Ishikawa (cell line): ENCODE results near the gene ADAM11.

Experiments
- CEBPB ChIP-seq: IDR thresholded peaks from 2 replicates; pipeline ENCODE4 v1.6.1; 2012
- CREB1 ChIP-seq: IDR thresholded peaks from 2 replicates; pipeline ENCODE4 v1.6.1; 2012; ENCODE audit warnings: low read depth
- EGR1 ChIP-seq: IDR thresholded peaks from 2 replicates; pipeline ENCODE4 v1.6.1; 2012
- EP300 ChIP-seq: IDR thresholded peaks from 2 replicates; pipeline ENCODE4 v1.6.1; 2012; ENCODE audit warnings: borderline replicate concordance
- FOXM1 ChIP-seq: IDR thresholded peaks from 2 replicates; pipeline ENCODE4 v1.6.1; 2012; ENCODE audit warnings: low read depth, borderline replicate concordance
- NFIC ChIP-seq: IDR thresholded peaks from 2 replicates; pipeline ENCODE4 v1.6.1; 2012
- RAD21 ChIP-seq: IDR thresholded peaks from 2 replicates; pipeline ENCODE4 v1.6.1; 2012; ENCODE audit warnings: low read depth
- TAF1 ChIP-seq: IDR thresholded peaks from 2 replicates; pipeline ENCODE4 v1.6.1; 2012; ENCODE audit warnings: low read depth, mild to moderate bottlenecking
- TCF12 ChIP-seq: IDR thresholded peaks from 2 replicates; pipeline ENCODE4 v1.6.1; 2012; ENCODE audit warnings: low read depth
- TEAD4 ChIP-seq: IDR thresholded peaks from 2 replicates; pipeline ENCODE4 v1.6.1; 2012
- USF1 ChIP-seq: IDR thresholded peaks from 2 replicates; pipeline ENCODE4 v1.6.1; 2012
- YY1 ChIP-seq: IDR thresholded peaks from 2 replicates; pipeline ENCODE4 v1.6.1; 2012; ENCODE audit warnings: low read depth
- ZBTB7A ChIP-seq: IDR thresholded peaks from 2 replicates; pipeline ENCODE4 v1.6.1; 2012; ENCODE audit warnings: low read depth
- TF ChIP-seq, protein P1 (sequence below): IDR thresholded peaks from 2 replicates; pipeline ENCODE4 v1.6.1; 2012; ENCODE audit warnings: low read depth, mild to moderate bottlenecking
- TF ChIP-seq, protein P2 (sequence below): IDR thresholded peaks from 2 replicates; pipeline ENCODE4 v1.6.1; 2012

ADAM11 gene

DNA sequence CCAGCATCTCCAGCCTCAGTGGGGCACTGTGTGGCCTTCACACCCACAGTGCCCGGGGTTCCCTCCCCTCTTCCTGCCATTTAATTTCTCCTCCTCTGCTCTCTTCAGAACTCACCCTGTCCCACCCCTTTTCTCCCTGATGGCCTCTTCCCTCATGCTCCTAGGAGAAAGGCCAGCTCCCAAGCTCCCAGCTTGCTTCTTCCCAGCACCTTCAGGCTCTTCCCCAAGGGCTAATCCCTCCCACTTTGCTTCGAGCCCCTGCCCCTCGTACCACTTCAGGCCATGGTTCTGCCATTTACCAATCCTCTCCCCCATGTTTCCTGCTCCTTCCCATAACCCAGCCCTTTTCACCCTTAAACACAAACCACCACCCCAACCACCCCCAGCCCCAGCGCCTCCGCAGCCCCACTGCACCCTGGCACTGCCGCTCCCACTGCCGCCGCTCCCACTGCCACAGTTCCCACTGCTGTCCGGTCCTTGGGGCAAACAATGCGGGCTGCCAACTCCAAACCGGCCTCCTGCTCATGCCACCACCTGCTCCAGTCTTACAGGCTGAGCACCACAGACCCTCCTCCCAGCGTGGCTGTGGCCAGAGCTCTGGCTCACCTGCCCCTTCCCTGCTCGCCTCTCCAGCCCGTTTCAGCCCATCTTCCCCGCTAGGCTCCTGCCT, 28.6 kb downstream of the ADAM11 start:
- TF ChIP-seq EP300, result no peak
- no peak for TF ChIP-seq CREB1
- TF ChIP-seq TCF12, result no peak
- TF ChIP-seq, protein P1, sequence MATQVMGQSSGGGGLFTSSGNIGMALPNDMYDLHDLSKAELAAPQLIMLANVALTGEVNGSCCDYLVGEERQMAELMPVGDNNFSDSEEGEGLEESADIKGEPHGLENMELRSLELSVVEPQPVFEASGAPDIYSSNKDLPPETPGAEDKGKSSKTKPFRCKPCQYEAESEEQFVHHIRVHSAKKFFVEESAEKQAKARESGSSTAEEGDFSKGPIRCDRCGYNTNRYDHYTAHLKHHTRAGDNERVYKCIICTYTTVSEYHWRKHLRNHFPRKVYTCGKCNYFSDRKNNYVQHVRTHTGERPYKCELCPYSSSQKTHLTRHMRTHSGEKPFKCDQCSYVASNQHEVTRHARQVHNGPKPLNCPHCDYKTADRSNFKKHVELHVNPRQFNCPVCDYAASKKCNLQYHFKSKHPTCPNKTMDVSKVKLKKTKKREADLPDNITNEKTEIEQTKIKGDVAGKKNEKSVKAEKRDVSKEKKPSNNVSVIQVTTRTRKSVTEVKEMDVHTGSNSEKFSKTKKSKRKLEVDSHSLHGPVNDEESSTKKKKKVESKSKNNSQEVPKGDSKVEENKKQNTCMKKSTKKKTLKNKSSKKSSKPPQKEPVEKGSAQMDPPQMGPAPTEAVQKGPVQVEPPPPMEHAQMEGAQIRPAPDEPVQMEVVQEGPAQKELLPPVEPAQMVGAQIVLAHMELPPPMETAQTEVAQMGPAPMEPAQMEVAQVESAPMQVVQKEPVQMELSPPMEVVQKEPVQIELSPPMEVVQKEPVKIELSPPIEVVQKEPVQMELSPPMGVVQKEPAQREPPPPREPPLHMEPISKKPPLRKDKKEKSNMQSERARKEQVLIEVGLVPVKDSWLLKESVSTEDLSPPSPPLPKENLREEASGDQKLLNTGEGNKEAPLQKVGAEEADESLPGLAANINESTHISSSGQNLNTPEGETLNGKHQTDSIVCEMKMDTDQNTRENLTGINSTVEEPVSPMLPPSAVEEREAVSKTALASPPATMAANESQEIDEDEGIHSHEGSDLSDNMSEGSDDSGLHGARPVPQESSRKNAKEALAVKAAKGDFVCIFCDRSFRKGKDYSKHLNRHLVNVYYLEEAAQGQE, result no peak
- TF ChIP-seq NFIC, result no peak
- TF ChIP-seq EGR1, result no peak
- no peak for TF ChIP-seq CEBPB
- no peak for TF ChIP-seq YY1
- no peak for TF ChIP-seq TAF1
- TF ChIP-seq, protein P2, sequence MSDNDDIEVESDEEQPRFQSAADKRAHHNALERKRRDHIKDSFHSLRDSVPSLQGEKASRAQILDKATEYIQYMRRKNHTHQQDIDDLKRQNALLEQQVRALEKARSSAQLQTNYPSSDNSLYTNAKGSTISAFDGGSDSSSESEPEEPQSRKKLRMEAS, result no peak
- no peak for TF ChIP-seq FOXM1
- TF ChIP-seq USF1, result no peak
- TF ChIP-seq RAD21, result no peak
- no peak for TF ChIP-seq ZBTB7A
- TF ChIP-seq TEAD4, result no peak

DNA sequence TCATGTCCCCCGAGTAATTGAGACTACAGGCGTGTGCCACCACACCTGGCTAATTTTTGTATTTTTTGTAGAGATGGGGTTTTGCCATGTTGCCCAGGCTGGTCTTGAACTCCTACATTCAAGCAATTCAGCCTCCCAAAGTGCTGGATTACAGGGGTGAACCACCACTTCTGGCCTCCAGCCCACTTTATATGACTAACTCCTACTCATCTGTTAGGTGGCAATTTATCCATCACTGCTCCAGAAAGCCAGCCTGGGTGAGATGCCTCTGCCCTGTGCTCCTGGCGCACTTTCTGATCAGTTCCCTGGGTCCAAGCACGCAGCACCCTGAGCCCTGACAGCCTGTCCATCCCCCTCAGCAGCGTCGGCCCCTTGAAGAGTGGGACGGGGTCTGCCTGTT, 29.4 kb downstream of the ADAM11 start:
- TF ChIP-seq CREB1, result no peak
- no peak for TF ChIP-seq USF1
- no peak for TF ChIP-seq FOXM1
- TF ChIP-seq TCF12, result no peak
- no peak for TF ChIP-seq EP300
- TF ChIP-seq, protein P1, result no peak
- no peak for TF ChIP-seq CEBPB
- TF ChIP-seq, protein P2, result no peak
- TF ChIP-seq ZBTB7A, result no peak
- TF ChIP-seq TAF1, result no peak
- no peak for TF ChIP-seq TEAD4
- TF ChIP-seq EGR1, result no peak
- no peak for TF ChIP-seq YY1
- TF ChIP-seq RAD21, result no peak
- TF ChIP-seq NFIC, result no peak

- TF ChIP-seq EGR1, result no peak
- TF ChIP-seq TEAD4, result no peak
- no peak for TF ChIP-seq CEBPB
- no peak for TF ChIP-seq CREB1
- no peak for TF ChIP-seq FOXM1
- TF ChIP-seq TAF1, result no peak
- no peak for TF ChIP-seq USF1
- TF ChIP-seq ZBTB7A, result no peak
- TF ChIP-seq, protein P2, result no peak
- TF ChIP-seq RAD21, result no peak
- TF ChIP-seq NFIC, result no peak
- TF ChIP-seq TCF12, result no peak
- TF ChIP-seq, protein P1, result no peak
- no peak for TF ChIP-seq YY1
- TF ChIP-seq EP300, result no peak
Measured at GRCh38 chr17:44792276-44792675, 33.5 kb downstream of the ADAM11 start.
